Muscle of back (tissue), 13 donors: ENCODE measurements around the gene ZSCAN16. TPM values are rescaled to one million over a fixed set of nuclear protein-coding genes. Genes with fewer than 3 reads are reported as not detected.
A peak's percentile ranks its signal among the peaks of the same experiment; 100 is the strongest.
"Not testable (repeated sequence)": the region's sequence is repeated elsewhere in the genome, so short reads cannot be mapped to it uniquely, and the experiment has no call there.

Experiments used
- DNase-seq, 3 donors: peaks; one replicate each; pipeline versions ENCODE4 v3.0.0 to v3.0.0-alpha.2; 2013
- long read RNA-seq, 9 donors: transcript quantifications; one replicate each; lab custom pipeline, GENCODE V29; 2026
- polyA plus RNA-seq, 10 donors: library from polyadenylated mRNA; unstranded; fragments of 120-200 nt; gene quantifications; one replicate each; pipeline ENCODE4 v1.2.1, GENCODE V29; 2013; ENCODE audit not compliant: insufficient read length in 10 of 10

The ZSCAN16 gene
- polyA plus RNA-seq: 1 to 10 TPM; 3.1 to 5.1 (median 4.1) TPM
- long read RNA-seq, donor 1, partial matches to known transcripts: 0 of 30 reads
- long read RNA-seq, donor 1, other reads (novel, unspliced or antisense): 28 of 30 reads
- long read RNA-seq, donor 2, partial matches to known transcripts: 52 of 52 reads
- long read RNA-seq, donor 2, other reads (novel, unspliced or antisense): 0 of 52 reads
- long read RNA-seq, donor 3: 0 reads
- long read RNA-seq, donor 4: 0 reads
- long read RNA-seq, donor 5, partial matches to known transcripts: 0 of 1 reads
- long read RNA-seq, donor 5, other reads (novel, unspliced or antisense): 0 of 1 reads
- long read RNA-seq, donor 6, partial matches to known transcripts: 0 of 70 reads
- long read RNA-seq, donor 6, other reads (novel, unspliced or antisense): 68 of 70 reads
- long read RNA-seq, donor 7: 0 reads
- long read RNA-seq, donor 8, partial matches to known transcripts: 39 of 40 reads
- long read RNA-seq, donor 8, other reads (novel, unspliced or antisense): 0 of 40 reads
- long read RNA-seq, donor 9: 0 reads

- peak; percentile 75 to 92 (median 83) for DNase-seq
These were observed at the start of gene ZSCAN16 for GRCh38 chr6:28124350-28124970. Gene ZSCAN16 (plus strand): TSS chr6:28124609. CDS start chr6:28125444, 835 bp downstream.

- DNase-seq: no peak
These were observed 46.4 kb upstream of the ZSCAN16 start for GRCh38 chr6:28078050-28078449.

DNA sequence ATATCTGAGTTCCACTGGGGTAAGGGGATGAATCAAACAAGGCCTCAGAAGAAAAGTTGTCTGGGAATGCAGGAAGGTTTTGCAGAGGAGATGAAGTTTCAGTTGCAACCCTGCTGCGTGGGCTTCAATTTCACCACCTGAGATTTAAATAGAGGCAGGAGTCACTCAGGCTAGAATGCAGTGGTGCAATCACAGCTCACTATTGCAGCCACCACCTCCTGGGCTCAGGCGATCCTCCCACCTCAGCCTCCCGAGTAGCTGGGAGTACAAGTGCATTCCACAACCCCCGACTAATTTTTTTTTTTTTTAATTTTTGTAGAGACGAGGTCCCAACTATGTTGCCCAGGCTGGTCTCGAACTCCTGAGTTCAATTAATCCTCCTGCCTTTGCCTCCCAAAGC is 45.6 kb upstream of the ZSCAN16 start:
- no peak for DNase-seq

GRCh38 chr6:28080381-28080630 is 44.1 kb upstream of the ZSCAN16 start, which contains the start of gene ZNF165:
Gene ZNF165 (plus strand): TSS chr6:28080568. CDS start chr6:28085481, 4,913 bp downstream.
- DNase-seq: peak in 1 of 3 donors; percentile 8

GRCh38 chr6:28080631-28081485 is 43.6 kb upstream of the ZSCAN16 start:
- DNase-seq: peak; percentile 96 to 99 (median 98)

GRCh38 chr6:28081486-28081751 is 43.0 kb upstream of the ZSCAN16 start:
- DNase-seq: no peak

DNA sequence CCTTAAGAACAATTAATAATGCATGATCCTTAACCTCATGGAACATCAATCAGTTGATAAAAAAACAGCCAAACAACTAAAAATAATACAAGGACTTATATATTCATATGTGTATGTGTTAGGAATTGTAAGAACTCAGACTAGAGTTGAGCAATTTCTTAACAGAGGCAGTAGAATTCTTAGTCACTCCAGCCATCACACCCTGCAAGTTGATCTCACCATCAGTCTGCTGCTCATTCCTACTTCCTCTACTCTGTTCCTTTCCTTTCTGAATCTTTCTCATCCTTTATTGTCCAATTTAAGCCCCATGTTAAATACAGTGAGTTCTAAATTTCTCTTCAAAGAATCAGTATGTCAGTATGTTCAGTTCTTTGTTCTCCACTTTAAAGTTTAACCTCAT is 41.5 kb upstream of the ZSCAN16 start:
- DNase-seq: no peak

GRCh38 chr6:28089054-28089453 is 35.4 kb upstream of the ZSCAN16 start:
- DNase-seq: no peak

- peak in 2 of 3 donors; percentile 26 to 27 for DNase-seq
These were observed 33.4 kb upstream of the ZSCAN16 start for GRCh38 chr6:28090917-28091586.

GRCh38 chr6:28102222-28102621 is 22.2 kb upstream of the ZSCAN16 start:
- DNase-seq: not testable (repeated sequence)

GRCh38 chr6:28102699-28103098 is 21.7 kb upstream of the ZSCAN16 start:
- DNase-seq: not testable (repeated sequence)

- DNase-seq: peak; percentile 59 to 89 (median 84)
These were observed 19.8 kb upstream of the ZSCAN16 start for GRCh38 chr6:28104392-28105244.

- DNase-seq: no peak
These were observed 19.2 kb upstream of the ZSCAN16 start for GRCh38 chr6:28105245-28105639.

DNA sequence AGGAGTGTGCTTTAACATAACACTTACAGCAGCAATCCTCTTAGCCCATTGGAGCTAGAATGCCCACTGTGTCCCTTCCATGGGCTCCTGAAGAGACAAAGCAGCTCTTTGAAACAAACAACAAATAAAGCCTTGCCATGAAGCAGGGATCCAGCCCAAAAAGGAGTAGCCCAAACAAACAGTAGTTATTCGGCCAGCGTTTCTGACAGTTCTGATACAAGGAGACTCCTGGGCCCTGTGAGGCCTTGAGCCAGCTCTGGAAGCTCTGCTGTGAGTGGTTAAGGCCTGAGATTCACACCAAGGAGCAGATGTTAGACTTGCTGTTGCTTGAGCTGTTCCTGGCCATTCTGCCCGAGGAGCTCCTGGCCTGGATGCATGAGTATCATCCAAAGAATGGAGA is 16.9 kb upstream of the ZSCAN16 start:
- DNase-seq: no peak

- no peak for DNase-seq
These were observed 12.4 kb upstream of the ZSCAN16 start for GRCh38 chr6:28111964-28112363.

DNA sequence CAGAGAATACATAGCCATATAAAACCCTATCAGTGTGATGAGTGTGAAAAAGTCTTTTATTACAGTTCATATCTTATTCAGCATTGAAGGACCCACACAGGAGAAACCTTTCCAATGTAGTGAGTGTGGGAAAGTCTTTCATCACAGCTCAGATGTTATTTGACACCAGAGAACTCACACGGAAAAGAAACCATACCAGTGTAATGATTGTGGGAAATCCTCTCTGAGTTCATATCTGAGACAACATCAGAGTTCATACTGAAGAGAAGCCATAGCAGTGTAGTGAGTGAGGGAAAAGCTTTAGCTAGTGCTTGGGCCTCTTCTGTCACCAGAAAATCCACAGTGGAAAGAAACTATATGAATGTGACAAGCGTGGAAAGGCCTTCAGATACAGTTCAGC is 8.6 kb upstream of the ZSCAN16 start:
- DNase-seq: no peak

GRCh38 chr6:28117386-28118050 is 6.9 kb upstream of the ZSCAN16 start:
- DNase-seq: no peak

DNA sequence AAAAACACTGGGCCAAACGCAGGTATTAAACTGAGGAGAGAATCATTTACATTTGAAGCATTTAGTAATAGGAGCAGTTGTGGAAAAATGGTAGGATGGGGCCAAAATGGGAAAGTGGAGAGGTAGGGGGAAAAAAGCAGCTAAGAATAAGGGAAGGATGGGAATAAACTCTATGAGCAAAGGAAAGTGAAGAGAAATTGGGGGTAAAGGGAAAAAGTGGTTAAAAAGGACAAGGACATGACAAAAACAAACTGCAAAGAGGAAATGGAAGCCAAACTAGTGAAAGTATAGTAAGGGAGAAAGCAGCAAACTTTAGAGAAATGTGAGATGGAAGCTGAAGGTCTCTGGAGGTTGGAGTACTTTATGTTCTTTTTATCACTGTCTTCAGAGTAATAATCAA is 6.2 kb upstream of the ZSCAN16 start:
- DNase-seq: no peak

- no peak for DNase-seq
These were observed 2.5 kb upstream of the ZSCAN16 start for GRCh38 chr6:28121876-28122275.

- DNase-seq: not testable (repeated sequence)
These were observed 2.1 kb upstream of the ZSCAN16 start for GRCh38 chr6:28122283-28122682.
